Neural cell (in vitro differentiated cells): ENCODE data around the gene FRMPD4. TPM values are rescaled to one million over a fixed set of nuclear protein-coding genes. Genes with fewer than 3 reads are reported as not detected.

Experiments
- H2AFZ ChIP-seq: fragments of 200-600, 300-800 bp; sonication (generic), shearing (Covaris generic); 2 replicates; pipeline ENCODE4 v1.6.0; 2014; ENCODE audit warnings: low read depth, mild to moderate bottlenecking, antibody characterized with exemption, low read length, moderate library complexity
- H3F3A ChIP-seq: fragments of 200-600 bp; shearing (Covaris generic); 2 replicates; pipeline ENCODE4 v1.6.1; 2016; ENCODE audit warnings: mild to moderate bottlenecking, moderate library complexity, mixed read lengths, antibody characterized with exemption, low read length; ENCODE audit not compliant: insufficient read depth, poor library complexity, severe bottlenecking
- H3K27ac ChIP-seq: fragments of 200-600, 300-800 bp; sonication (generic), shearing (Covaris generic); 2 replicates; pipeline ENCODE4 v1.5.1; 2014; ENCODE audit warnings: mild to moderate bottlenecking, low read length, moderate library complexity
- H3K27me3 ChIP-seq: fragments of 300-800, 200-600 bp; sonication (generic), shearing (Covaris generic); 2 replicates; pipeline ENCODE4 v1.6.0; 2014; ENCODE audit warnings: mild to moderate bottlenecking, low read depth, low read length, moderate library complexity; ENCODE audit not compliant: insufficient read depth
- H3K36me3 ChIP-seq: fragments of 300-800, 200-600 bp; sonication (generic), shearing (Covaris generic); 2 replicates; pipeline ENCODE4 v1.5.1; 2014; ENCODE audit warnings: mild to moderate bottlenecking, antibody characterized with exemption, low read length, moderate library complexity; ENCODE audit not compliant: insufficient read depth
- H3K4me2 ChIP-seq: fragments of 300-800, 200-600 bp; sonication (generic), shearing (Covaris generic); 2 replicates; pipeline ENCODE4 v1.6.0; 2014; ENCODE audit warnings: mild to moderate bottlenecking, low read length
- H3K4me3 ChIP-seq: fragments of 300-800, 200-600 bp; sonication (generic), shearing (Covaris generic); 2 replicates; pipeline ENCODE4 v1.5.1; 2014; ENCODE audit warnings: mild to moderate bottlenecking, low read length, moderate library complexity
- H3K79me2 ChIP-seq: fragments of 200-600 bp; shearing (Covaris generic); replicated peaks from 2 replicates; pipeline ENCODE4 v1.6.0; 2014; ENCODE audit warnings: mild to moderate bottlenecking, low read length, moderate library complexity; ENCODE audit not compliant: insufficient read depth
- H3K9ac ChIP-seq: fragments of 300-800, 200-600 bp; sonication (generic), shearing (Covaris generic); 2 replicates; pipeline ENCODE4 v1.6.1; 2016; ENCODE audit warnings: mild to moderate bottlenecking, low read length, mixed read lengths
- H3K9me2 ChIP-seq: fragments of 200-600 bp; shearing (Covaris generic); 2 replicates; pipeline ENCODE4 v1.6.1; 2016; ENCODE audit warnings: mild to moderate bottlenecking, low read length, mixed read lengths; ENCODE audit not compliant: insufficient read depth
- H3K9me3 ChIP-seq: fragments of 200-600, 300-800 bp; sonication (generic), shearing (Covaris generic); 2 replicates; pipeline ENCODE4 v1.6.1; 2016; ENCODE audit warnings: mild to moderate bottlenecking, mixed run types, low read length, moderate library complexity, mixed read lengths
- H4K20me1 ChIP-seq: fragments of 200-600 bp; shearing (Covaris generic); 2 replicates; pipeline ENCODE4 v1.6.1; 2016; ENCODE audit warnings: mild to moderate bottlenecking, mixed run types; ENCODE audit not compliant: insufficient read depth
- EP300 ChIP-seq: fragments of 450-650 bp; conservative IDR thresholded peaks from 2 replicates; pipeline ENCODE4 v1.6.1; 2014; ENCODE audit warnings: antibody characterized with exemption, mild to moderate bottlenecking, moderate library complexity; ENCODE audit not compliant: poor library complexity, severe bottlenecking
- EZH2 ChIP-seq: fragments of 200-600, 300-800 bp; shearing (Covaris generic), sonication (generic); IDR thresholded peaks from 2 replicates; pipeline ENCODE4 v1.6.1; 2014; ENCODE audit warnings: antibody characterized with exemption, low read length, borderline replicate concordance, mild to moderate bottlenecking; ENCODE audit not compliant: insufficient read depth, poor library complexity, severe bottlenecking
- MXI1 ChIP-seq: fragments of 450-650 bp; conservative IDR thresholded peaks from 2 replicates; pipeline ENCODE4 v1.6.1; 2014; ENCODE audit warnings: antibody characterized with exemption, mild to moderate bottlenecking; ENCODE audit not compliant: poor library complexity, severe bottlenecking
- POLR2AphosphoS5 ChIP-seq: IDR thresholded peaks from 2 replicates; pipeline ENCODE4 v1.6.1; 2012
- RAD21 ChIP-seq: fragments of 450-650 bp; conservative IDR thresholded peaks from 2 replicates; pipeline ENCODE4 v1.6.1; 2014; ENCODE audit warnings: antibody characterized with exemption, mild to moderate bottlenecking, moderate library complexity
- SMC3 ChIP-seq: fragments of 450-650 bp; conservative IDR thresholded peaks from 2 replicates; pipeline ENCODE4 v1.6.1; 2014; ENCODE audit warnings: antibody characterized with exemption, mild to moderate bottlenecking, moderate library complexity; ENCODE audit not compliant: poor library complexity
- TAF1 ChIP-seq: IDR thresholded peaks from 2 replicates; pipeline ENCODE4 v1.6.1; 2012; ENCODE audit warnings: low read depth
- polyA plus RNA-seq: library from polyadenylated mRNA; depleted of rRNA; stranded (reverse); fragments of >200 nt; gene quantifications from 2 replicates; pipeline ENCODE4 v1.2.3, GENCODE V29; 2014
- TF ChIP-seq, protein P1 (sequence below): IDR thresholded peaks from 2 replicates; pipeline ENCODE4 v1.6.1; 2012; ENCODE audit warnings: borderline replicate concordance
- TF ChIP-seq, protein P2 (sequence below): fragments of 450-650 bp; IDR thresholded peaks from 2 replicates; pipeline ENCODE4 v1.5.1; 2014; ENCODE audit warnings: antibody characterized with exemption, mild to moderate bottlenecking, moderate library complexity; ENCODE audit not compliant: poor library complexity, severe bottlenecking

FRMPD4 gene
- polyA plus RNA-seq, 1 donor from 2014 or later = 1.2 TPM

DNA sequence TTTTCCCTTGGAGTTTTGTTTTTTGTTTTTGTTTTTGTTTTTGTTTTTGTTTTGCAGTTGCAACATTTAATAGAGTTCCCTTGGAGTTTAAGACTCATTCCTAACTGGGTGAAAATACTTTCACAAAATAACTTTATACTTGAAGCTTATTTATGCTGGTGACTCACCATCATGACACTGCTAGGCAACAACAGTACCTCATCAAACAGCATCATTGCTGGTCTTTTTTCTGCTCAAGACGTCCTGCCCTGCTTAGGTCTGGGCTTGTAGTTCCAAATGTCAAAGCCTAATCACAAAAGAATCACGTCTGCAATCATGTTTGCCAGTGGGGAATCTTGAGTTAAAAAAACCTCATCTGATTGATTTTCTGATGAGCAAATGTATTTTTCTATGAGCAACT lies 547.3 kb downstream of the FRMPD4 start:
- H3K36me3 ChIP-seq = no peaks in the 10 kb centered on the region
- no peak overlapping the region for H3K4me2 ChIP-seq
- no peaks in the 10 kb centered on the region for H3K79me2 ChIP-seq
- no peaks in the 10 kb centered on the region for H3K9me3 ChIP-seq
- no peaks in the 10 kb centered on the region for H4K20me1 ChIP-seq
- H2AFZ ChIP-seq = no peak overlapping the region
- no peaks in the 10 kb centered on the region for H3F3A ChIP-seq
- H3K27ac ChIP-seq = no peak overlapping the region
- TF ChIP-seq TAF1 = no peak
- no peak for TF ChIP-seq SMC3
- TF ChIP-seq POLR2AphosphoS5 = no peak
- TF ChIP-seq RAD21 = no peak
- TF ChIP-seq, protein P1, sequence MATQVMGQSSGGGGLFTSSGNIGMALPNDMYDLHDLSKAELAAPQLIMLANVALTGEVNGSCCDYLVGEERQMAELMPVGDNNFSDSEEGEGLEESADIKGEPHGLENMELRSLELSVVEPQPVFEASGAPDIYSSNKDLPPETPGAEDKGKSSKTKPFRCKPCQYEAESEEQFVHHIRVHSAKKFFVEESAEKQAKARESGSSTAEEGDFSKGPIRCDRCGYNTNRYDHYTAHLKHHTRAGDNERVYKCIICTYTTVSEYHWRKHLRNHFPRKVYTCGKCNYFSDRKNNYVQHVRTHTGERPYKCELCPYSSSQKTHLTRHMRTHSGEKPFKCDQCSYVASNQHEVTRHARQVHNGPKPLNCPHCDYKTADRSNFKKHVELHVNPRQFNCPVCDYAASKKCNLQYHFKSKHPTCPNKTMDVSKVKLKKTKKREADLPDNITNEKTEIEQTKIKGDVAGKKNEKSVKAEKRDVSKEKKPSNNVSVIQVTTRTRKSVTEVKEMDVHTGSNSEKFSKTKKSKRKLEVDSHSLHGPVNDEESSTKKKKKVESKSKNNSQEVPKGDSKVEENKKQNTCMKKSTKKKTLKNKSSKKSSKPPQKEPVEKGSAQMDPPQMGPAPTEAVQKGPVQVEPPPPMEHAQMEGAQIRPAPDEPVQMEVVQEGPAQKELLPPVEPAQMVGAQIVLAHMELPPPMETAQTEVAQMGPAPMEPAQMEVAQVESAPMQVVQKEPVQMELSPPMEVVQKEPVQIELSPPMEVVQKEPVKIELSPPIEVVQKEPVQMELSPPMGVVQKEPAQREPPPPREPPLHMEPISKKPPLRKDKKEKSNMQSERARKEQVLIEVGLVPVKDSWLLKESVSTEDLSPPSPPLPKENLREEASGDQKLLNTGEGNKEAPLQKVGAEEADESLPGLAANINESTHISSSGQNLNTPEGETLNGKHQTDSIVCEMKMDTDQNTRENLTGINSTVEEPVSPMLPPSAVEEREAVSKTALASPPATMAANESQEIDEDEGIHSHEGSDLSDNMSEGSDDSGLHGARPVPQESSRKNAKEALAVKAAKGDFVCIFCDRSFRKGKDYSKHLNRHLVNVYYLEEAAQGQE = no peak
- TF ChIP-seq EP300 = no peak
- no peak for TF ChIP-seq EZH2
- no peak for TF ChIP-seq MXI1
- TF ChIP-seq, protein P2, sequence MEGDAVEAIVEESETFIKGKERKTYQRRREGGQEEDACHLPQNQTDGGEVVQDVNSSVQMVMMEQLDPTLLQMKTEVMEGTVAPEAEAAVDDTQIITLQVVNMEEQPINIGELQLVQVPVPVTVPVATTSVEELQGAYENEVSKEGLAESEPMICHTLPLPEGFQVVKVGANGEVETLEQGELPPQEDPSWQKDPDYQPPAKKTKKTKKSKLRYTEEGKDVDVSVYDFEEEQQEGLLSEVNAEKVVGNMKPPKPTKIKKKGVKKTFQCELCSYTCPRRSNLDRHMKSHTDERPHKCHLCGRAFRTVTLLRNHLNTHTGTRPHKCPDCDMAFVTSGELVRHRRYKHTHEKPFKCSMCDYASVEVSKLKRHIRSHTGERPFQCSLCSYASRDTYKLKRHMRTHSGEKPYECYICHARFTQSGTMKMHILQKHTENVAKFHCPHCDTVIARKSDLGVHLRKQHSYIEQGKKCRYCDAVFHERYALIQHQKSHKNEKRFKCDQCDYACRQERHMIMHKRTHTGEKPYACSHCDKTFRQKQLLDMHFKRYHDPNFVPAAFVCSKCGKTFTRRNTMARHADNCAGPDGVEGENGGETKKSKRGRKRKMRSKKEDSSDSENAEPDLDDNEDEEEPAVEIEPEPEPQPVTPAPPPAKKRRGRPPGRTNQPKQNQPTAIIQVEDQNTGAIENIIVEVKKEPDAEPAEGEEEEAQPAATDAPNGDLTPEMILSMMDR = no peak
- no peak overlapping the region for H3K4me3 ChIP-seq
- no peaks in the 10 kb centered on the region for H3K27me3 ChIP-seq
- no peak overlapping the region for H3K9ac ChIP-seq
- no peaks in the 10 kb centered on the region for H3K9me2 ChIP-seq

DNA sequence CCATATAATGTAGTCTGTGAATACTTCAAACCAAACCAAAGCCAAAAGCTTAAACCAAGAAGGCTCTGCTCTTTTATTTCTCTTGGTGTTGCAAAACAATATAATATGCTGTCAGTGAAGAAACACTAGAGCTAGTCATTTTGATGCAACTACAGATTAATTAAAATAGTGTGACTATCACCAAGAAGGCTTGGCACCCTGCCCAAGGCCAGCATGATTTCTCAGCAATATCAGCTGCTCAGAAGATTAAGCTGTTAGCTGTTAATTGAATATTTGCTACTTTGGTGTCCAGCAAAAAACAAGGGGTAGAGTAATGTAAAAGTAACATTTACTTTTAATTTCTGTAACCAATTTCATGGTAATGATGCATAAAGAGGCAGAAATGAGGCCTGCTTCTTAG lies 548.1 kb downstream of the FRMPD4 start:
- Histone ChIP-seq H4K20me1 (no peaks in the 10 kb centered on the region), H2AFZ (no peak overlapping the region), H3K4me3 (no peak overlapping the region), H3K36me3 (no peaks in the 10 kb centered on the region), H3K9ac (no peak overlapping the region), H3K27ac (no peak overlapping the region), H3F3A (no peaks in the 10 kb centered on the region), H3K9me2 (no peaks in the 10 kb centered on the region), H3K79me2 (no peaks in the 10 kb centered on the region), H3K9me3 (no peaks in the 10 kb centered on the region), H3K27me3 (no peaks in the 10 kb centered on the region), H3K4me2 (no peak overlapping the region)
- TF ChIP-seq, protein P2 = no peak
- no peak for TF ChIP-seq MXI1
- no peak for TF ChIP-seq POLR2AphosphoS5
- TF ChIP-seq TAF1 = no peak
- TF ChIP-seq EP300 = no peak
- no peak for TF ChIP-seq SMC3
- no peak for TF ChIP-seq EZH2
- TF ChIP-seq, protein P1 = no peak
- TF ChIP-seq RAD21 = no peak
